ENCODE results near the gene SP140.
A peak's percentile ranks its signal among the peaks of the same experiment; 100 is the strongest.
"Not testable (repeated sequence)": the region's sequence is repeated elsewhere in the genome, so short reads cannot be mapped to it uniquely, and the experiment has no call there.

The SP140 gene

GRCh38 chr2:230296917-230297316 lies 71.4 kb downstream of the SP140 start:
- DNase-seq, result no peak

DNA sequence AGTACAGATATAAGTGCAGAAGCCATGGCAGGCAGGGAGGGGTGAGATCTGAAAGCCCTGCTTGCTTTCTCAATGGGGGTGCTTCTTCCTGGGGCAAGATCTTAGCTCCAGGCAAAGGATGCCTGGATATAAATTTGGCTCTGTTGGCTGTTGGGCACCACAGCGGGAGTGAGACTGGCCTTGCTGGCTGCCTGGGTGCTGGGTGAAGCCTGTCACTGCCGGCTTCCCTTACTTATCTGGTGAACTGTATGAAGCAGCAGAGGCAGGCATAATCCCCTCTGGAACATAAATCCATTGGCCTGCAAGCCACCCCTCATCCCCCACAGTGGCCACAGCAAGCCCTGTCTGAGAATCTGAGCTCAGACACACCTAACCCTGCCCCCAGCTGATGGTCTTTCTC lies 74.1 kb downstream of the SP140 start:
- no peak for DNase-seq

DNA sequence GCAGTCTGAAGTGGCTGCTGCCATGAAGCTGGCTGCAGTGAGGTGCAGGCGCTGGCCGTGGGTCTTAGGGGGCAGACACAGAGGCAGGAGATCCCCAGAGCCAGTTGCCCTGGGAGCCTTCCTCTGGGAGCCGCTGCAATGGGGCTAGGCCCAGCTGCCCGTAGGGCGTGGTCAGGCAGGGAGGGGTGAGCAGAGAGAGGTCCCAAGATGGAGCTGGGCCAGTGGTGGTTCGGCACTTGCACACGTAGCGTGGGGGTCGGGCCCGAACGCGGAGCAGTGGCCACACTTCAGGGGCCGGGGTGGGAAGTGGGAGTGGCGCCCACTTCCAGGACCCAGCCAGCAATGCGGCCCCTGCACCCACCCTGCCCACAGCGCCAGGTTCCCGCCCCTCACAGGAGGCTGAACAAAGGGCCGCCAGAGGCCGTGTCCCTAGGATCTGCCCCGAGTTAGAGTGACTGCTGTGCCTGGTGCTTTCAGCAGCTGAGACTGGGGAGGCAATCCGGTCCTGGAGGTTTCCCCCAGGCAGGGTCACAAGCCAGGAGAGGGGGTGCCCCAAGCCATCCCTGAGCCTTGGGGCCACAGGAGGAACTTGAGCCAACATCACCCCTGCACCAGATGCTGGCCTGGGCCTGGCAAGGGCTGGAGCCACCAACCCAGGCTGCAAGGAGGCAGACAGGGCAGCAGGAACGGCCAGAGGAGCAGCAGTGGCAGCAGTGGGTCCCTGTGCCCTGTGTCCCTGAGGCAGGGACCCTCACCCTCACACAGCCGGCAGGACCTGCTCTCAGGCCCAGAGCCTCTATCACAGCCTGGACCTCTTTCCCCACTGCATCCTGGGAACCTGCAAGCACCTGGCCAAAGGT lies 80.1 kb downstream of the SP140 start:
- DNase-seq, result no peak

GRCh38 chr2:230306474-230306873 lies 80.9 kb downstream of the SP140 start:
- DNase-seq, result no peak

DNA sequence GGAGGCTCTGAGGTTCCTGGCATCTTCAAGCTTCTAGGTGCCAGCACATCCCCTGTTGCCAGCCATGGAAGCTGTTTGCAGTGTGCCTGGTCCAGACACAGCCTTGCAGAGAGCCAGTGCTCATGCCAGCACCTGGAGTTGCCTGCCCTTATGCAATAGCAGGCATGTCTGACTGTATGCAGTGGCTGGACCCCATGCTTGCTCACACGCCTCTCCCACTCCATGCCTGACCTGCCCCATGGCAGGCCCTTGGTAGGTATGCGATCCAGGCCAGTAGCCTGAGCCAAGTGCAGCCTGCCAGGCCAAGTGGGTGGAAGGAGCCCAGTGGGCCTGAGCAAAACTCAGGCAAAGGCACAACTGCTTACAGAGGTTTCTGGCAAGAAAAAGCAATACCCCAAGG lies 81.9 kb downstream of the SP140 start:
- no peak for DNase-seq

- no peak for DNase-seq
Observed at GRCh38 chr2:230308402-230309000, 83.0 kb downstream of the SP140 start.

DNA sequence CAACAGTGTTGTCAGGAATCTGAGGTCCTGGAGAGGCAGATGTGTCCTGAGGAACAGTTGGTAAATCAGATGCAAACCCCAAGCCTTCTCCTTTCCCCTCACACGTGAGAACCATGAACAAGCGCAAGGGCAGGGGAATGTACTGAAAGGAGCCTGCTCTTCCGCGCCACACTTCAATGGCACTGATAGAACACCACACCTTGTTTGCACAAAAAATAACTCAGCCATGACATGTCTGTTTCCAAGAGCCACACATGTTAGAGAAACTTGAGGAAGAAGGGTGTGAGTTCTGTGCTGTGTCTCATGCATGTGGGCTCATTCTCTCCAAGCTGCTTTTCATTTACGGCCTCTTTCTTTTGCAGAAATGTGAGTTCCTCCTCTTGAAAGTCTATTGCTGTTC lies 85.3 kb downstream of the SP140 start:
- DNase-seq, result not testable (repeated sequence)

GRCh38 chr2:230311634-230312033 lies 86.1 kb downstream of the SP140 start:
- DNase-seq, result not testable (repeated sequence)

GRCh38 chr2:230312638-230313037 lies 87.1 kb downstream of the SP140 start:
- peak; percentile 53 for DNase-seq

- no peak for DNase-seq
Observed at GRCh38 chr2:230317366-230317765, 91.8 kb downstream of the SP140 start.

GRCh38 chr2:230318190-230319121 lies 92.9 kb downstream of the SP140 start:
- DNase-seq, result no peak

DNA sequence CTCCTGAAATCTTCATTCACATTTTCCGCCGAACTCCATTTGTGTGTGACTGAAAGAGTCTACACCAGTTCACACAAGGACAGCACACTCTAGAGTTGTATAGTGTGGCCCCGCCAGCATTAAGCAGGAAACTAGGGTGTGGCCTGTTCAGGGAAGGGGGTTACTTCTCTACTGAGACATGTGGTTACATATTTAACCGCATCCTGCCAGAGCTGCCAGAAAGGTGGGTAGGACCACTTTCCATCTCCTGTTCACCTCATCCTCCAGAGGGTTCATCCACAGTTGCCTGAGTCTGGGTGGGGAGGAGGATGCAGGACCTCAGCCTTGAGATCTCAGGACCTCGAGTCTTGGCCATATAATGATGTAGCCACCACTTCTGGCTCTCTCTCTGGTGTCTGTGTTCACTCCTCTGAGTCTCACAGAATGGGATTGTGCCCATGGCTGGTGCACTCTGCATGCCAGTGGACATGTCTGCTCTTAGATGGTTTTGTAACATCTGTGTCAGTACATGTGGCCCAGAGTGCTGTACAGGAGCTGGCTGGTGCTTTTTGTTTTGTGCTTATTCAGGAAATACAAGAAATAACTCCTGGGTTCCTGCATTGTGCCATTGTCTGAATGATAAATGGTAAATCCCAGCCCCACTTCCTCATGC lies 93.8 kb downstream of the SP140 start:
- no peak for DNase-seq

- DNase-seq, result no peak
Observed at GRCh38 chr2:230321031-230321430, 95.5 kb downstream of the SP140 start.

GRCh38 chr2:230322561-230323384 lies 97.2 kb downstream of the SP140 start:
- no peak for DNase-seq

GRCh38 chr2:230323385-230324106 lies 98.0 kb downstream of the SP140 start:
- no peak for DNase-seq

DNA sequence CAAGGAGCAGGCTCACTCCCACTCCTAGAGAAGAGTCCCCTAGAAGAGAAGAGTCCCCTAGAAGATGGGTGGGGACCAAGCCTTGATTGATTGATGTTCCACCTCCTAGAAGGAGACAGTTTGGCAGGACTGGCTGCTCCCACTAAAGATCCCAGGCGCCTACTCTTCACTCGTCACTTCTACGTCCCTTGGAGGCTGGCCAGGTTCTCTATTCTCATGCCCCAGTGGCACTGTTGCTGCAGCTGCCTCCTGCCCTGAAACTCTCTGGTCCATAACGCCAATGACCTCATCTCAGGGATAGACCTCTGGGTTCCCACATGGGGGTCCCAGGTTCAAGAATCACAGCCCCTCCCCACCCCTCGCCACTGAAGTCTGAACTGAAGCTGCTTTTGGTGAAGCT lies 99.0 kb downstream of the SP140 start:
- DNase-seq, result no peak

DNA sequence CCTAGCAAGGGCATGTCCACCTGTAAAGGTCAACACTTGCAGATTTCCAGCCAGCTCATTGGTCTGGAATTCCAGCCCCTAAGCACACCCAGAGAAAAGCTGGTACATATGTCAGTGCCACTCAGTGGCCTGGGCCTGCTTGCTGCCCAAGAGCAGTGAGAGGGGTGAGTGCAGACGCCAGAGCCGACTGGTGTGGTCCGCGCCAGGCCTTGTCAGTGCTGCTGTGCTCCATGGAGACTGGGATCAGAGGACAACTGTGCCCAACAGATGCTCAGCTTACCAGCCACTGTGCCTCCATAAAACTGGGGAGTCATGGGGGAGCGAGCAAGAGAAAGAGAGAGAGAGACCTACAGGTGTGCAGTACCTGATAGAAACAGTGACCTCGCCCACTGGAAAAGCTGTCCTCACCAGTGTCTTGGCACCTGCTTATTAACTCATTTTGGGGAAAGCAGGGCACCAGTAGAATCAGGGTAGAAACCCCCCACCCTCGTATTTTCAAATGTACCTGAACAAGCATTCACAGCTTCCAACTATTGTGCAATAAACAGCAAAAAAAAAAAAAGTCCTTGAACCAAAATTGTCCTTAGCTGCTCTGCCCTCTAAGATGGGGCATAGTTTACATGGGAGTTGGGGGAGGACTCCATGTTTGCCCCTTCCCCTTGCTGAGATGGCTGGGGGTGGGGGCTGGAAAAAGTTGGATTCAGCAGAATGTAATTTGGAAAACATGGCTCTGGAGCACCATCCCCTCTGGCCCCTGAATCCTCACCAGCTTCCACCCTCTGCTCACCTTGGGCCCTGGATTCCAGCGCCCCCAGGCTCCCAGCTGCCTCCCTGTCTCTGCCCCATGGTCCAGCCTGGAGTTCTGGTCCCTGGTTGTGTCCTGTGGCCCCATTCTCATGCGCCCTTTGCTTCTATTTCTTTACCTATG lies 100.0 kb downstream of the SP140 start:
- no peak for DNase-seq

DNA sequence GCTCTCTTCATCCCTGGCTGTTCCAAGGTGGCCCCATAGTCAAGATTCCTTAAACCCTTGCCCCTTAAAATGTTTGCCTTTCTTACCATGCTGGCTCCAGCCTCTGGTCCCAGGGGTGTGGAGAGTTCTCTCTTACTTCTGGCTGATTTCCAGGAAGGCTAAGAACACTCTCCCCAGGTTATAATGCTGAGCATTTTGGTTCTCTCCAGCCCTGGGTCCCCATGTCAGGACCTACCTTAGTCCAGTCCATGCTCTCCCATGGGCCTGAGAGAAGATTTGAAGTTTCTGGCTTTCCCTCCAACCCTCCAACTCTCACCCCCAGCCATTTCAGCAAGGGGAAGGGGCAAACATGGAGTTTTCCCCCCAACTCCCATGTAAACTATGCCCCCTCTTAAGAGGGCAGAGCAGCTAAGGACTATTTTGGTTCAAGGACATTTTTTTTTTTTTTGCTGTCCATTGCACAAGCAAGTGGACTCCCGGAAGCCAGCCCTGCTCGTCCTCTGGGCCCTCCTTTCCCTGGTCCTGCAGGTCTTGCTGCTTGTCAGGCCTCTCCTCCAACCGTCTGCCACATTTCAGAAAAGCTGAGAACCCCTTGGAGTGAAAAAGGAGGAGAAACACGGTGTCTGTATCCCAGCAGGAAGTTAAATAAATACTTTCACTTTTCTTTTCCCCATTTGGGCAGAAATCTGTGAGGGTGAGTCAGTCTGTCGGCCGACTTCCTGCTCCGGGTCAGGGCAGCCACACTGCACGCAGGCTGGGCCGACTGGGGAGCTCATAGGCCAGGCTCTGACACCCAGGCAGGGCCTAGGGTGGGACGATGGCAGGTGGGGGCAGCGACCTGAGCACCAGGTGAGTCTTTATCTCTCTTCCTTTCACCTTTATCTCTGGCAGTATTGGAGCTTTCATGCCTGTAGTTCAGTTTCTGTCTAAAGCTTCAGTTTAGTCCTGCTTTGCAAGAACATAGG lies 101.2 kb downstream of the SP140 start, which contains the start of gene SP140L:
Gene SP140L, plus strand, starts transcription at position 741 of the 965 bp plus-strand sequence. Its CDS starts 77 bp downstream, at position 818.
- DNase-seq, result peak; percentile 80
